ENCODE measurements around the gene GZMA.
"Not testable (repeated sequence)": the region's sequence is repeated elsewhere in the genome, so short reads cannot be mapped to it uniquely, and the experiment has no call there.

The GZMA gene

DNA sequence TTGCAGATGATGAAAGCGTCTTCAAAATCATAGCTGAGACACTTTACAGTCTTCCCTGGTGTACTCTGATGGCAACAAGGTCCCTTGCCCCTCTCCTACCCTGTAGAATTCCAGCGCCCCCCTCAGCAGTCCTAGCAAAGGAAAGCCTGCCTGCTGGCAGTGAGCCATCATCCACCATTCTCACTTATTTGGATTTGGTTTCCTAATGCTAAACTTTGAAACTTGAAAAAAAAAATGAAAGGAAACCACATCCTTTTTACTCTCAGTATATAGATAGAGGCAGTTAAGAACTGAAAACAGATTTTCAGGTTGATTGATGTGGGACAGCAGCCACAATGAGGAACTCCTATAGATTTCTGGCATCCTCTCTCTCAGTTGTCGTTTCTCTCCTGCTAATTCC, at the start of gene GZMA:
Gene GZMA, plus strand, starts transcription at position 299 of the 400 bp plus-strand sequence. Its CDS starts 37 bp downstream, at position 336.
- no peak for DNase-seq

DNA sequence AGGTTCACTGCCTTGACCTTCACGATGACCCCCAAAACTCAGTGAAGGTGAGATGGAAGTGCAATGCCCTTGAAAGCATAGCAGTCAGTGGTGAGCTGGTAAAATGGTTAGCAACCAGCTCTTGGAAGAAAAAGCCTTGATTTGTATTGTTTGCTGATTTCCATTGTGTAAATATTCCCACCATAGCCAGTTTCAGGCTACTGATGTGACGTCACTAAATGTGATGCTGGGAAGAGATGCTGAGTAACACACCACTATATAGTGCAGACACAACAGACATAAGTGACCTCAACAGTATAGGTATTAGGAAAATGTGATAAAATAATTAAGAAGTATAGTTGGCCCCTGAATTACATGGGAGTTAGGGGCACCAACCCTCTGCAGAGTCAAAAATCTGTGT, 47.3 kb upstream of the GZMA start:
- DNase-seq = no peak

DNA sequence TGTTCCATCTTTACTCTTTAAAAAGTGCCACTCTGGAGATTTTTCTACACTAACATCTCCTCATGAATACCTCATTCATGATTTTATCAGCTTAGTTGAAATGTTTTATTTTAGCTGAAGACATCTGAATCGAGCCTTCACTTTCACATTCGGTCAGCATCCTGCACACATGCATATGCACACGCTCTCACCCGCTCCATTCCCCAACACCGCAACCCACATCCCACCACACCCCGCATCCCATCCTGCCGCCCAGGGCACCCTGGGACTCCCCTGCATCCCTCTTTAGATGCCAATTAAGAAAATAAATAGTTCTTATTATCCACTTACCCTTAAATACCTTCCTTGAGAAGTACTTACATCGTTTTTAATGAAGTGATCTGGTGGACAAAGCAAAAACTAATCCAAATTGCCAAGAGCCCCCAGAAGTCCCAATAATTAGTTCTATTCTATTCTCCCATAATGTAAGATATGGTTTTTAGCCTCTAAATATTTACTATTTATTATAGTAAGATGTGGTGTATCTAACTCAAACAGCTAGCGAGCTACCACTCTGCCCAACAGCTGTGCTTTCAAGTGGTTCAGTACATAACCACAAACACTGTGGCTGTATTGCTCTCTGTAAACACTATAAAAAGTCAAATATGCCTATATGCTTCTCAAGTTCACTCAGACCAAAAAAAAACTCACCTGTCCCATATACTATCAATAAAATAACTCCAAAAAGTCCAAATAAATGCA, 40.2 kb upstream of the GZMA start:
- no peak for DNase-seq

DNA sequence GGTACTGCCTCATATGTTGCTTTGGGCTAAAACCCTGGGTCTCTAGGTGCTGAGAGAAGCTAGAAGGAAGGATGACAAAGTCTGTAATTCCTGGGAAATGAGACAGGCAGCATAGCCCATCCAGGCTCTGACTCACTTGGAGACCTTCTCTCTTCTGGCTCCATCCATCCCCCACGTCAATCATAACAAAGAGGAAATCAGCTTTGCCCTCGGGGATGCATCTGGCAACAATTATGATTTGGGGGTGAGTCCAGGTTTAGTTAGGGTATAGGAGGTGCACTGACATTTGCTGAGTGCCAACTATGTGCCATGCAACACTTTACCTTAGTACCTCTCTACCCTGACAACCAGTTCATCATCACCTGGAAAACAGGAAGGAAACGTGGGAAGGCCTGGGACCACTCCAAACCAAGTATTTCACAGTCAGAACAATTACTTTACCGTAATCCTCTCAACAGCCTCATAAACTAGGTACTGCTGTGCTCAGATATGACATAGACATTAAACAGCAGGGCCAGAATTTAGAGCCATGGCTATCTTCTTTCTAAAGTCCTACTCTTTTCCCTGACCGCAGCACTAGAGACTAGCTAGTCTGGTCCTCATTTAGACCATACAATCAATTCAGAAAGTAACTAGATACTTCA, 39.1 kb upstream of the GZMA start:
- no peak for DNase-seq

DNA sequence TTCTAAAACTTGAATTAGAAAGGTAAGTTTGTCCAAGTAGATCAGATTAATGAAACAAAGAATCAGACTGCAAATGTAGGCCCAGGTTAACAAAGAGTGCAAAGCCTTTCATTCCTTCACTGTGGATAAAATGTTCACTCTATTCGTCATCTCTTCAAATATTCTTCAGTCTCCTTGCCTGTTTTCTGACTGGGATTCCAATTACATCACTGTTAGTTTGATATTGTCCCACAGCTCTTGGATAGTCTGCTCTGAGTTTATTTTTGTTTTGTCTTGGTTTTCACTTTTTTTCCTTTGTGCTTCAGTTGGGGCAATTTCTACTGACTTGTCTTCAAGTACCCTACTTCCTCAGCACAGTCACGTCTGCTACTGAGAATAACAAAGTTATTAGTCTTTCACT, 38.5 kb upstream of the GZMA start:
- no peak for DNase-seq

DNA sequence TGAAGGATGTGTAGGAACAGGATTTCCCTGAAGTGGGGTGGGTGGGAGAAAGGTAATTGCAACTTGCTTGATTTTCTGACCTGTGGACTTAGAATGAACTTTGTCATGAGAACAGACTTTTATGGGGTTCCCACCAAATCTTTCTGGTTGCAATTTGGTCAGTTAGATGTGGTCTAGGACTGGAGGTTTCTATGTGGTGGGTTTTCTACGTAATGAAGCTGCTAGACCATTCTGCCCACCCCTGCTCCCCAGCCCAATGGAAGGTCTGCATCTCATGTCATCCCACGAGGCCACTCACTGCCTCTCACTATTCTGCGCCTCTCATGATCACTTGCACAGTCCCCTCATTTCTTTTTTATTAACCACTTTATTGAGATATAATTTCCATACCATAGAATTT, 37.9 kb upstream of the GZMA start:
- no peak for DNase-seq

DNA sequence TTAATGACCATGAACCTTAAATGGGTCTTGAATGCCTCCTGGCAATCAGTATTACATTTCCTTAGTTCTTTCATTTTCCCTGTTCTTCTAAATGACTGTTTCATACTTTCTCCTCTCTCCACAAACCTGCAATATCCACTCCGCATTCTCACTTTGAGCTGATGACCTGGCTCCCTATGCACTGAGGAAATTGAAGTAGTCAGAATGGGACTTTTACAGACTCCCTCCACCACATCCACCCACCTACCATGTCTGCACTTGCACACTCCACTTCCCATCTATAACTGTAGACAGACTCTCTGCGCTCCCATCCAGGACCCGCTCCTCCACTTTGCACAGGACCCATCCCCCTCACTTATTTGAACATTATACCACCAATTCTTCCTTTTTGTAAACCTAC, 36.2 kb upstream of the GZMA start:
- DNase-seq = no peak

DNA sequence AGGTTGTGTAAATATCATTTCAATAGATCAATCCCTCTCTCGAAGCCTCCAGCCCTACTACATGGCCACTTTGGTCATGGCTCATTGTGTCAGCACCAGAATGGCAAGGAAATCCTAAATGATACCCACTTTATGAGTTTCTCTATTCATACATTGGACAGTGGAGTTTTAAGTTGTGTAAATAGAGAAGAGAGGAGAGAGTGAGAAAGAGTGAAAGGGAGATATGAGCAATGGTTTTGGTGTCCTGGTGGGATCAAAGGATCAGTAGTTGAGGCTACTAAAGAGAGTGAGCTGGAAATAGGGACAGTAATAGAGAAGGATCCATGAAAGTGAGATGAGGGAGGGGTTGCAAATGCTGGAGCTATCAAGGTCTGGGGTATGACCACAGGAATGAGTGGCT, 31.5 kb upstream of the GZMA start:
- DNase-seq = no peak

DNA sequence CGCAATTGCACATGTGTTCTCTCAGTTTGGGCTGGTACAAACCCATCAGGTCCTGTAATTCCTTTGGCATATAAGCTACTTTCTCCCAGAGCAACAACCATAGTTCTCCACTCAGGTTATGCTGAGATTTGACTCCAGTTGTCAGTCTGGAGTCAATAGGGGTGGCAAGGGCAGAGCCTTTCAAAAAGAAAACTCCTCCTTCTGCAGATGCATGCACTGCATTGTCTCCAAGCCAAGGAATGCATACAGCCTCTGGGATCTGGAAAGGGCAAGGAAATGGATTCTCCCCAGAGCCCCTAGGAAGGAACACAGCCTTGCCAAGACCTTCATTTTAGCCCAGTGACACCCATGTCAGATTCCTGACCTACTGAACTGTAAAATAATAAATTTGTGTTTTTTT, 31.0 kb upstream of the GZMA start:
- no peak for DNase-seq

DNA sequence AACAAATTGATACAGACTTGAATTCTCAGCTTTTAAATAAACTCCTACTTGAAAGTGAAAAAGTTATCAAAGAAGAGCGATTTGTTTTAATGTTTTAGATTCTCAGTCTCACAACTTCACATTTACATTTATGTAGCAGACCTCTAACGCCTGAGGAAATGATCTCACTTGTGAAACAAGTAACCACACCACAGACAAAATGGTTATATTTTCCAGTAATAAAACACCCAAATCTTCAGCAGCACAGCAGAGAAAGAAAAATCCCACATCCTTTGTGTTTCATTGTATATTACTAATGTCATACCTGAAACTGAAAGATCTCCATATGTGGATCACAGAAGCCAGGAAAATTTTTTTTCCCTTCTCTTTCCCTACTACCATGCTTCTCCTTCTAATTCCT, 29.8 kb upstream of the GZMA start:
- DNase-seq = no peak

DNA sequence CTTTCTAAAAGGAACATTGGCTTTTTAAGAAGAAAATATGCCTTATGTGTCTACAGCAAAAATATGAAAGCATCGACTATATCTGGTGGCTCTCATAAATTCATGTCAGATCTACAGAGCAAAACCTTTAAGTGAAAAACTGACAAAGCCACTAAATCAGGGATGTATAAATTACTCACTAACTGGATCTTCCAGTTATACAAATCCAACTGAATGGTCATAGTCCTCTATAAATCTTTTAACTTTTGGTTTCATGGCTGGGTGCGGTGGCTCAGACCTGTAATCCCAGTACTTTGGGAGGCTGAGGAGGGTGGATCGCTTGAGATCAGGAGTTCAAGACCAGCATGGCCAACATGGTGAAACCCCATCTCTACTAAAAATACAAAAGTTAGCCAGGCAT, 29.2 kb upstream of the GZMA start:
- DNase-seq = no peak

DNA sequence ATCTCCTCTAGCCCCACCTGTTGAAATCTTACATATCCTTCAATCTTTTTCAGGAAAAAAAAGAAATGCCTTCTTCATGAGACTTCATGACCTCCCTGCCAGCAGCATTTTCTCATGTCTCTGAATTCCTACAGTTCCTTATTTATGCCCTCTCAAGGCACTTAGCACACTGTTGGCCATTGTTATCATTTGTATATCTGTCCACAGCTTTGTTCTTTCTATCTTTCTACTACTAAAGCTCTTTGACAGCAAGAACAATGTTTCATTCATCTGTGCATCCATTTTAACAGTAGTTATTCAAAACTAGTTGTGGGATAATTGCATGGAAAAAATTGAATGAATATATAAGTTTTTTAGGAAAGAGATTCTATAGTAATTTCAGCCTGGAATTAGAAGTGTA, 20.9 kb upstream of the GZMA start:
- no peak for DNase-seq

DNA sequence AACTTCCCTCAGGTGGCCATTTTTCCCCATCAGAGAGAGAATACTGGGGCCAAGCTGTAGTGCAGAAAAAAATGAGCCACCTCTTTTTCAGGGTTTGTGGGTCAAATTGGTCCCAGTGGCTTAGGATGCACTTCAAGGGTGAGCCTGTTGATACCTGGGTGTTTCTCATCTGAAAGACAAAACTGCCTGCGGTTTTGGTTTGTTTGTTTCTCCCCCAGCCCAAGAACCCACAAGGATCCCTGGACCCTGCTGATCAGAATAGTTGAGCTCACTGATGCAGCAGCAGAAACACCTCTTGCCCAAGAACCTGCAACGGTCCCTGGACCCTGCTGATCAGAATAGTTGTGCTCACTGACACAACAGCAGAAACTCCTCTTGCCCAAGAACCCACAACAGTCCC, 13.1 kb upstream of the GZMA start:
- DNase-seq = not testable (repeated sequence)

DNA sequence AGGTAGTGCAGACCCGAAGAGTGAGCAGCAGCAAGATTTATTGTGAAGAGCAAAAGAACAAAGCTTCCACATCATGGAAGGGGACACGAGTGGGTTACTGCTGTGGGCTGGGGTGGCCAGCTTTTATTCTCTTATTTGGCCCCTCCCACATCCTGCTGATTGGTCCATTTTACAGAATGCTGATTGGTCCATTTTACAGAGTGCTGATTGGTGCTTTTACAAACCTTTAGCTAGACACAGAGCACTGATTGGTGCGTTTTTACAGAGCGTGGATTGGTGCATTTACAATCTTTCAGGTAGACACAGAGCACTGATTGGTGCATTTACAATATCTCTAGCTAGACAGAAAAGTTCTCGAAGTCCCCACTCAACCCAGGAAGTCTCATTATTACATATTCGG, 11.4 kb upstream of the GZMA start:
- not testable (repeated sequence) for DNase-seq

DNA sequence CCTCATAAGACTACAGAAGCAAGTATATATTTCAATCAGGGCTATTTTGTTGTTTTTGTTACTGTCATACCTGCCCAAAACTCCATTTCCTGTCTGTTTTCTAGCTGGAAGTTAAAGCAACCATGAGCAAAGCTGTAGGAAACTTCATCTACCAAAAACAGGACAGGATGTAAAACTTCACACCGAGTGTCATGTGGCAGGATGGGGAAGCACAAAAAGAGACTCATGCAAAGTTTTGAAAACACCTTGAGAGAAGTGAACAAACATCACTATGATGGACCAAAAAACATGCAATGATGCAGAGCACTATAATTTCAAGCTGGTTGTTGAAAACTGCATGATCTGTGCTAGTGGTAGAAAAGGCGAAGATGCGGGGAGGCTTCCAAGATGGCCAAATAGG, 6.3 kb upstream of the GZMA start:
- DNase-seq = no peak

DNA sequence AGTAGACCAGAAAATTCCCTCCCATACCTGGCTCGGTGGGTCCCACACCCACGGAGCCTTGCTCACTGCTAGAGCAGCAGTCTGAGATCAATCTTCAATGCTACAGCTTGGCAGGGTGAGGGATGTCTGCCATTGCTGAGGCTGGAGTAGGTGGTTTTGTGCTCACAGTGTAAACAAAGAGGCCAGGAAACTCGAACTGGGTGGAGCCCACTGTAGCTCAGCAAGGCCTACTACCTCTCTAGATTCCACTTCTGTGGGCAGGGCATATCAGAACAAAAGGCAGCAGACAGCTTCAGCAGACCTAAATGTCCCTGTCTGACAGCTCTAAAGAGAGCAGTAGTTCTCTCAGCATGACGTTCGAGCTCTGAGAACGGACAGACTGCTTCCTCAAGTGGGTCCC, 5.6 kb upstream of the GZMA start:
- DNase-seq = no peak

DNA sequence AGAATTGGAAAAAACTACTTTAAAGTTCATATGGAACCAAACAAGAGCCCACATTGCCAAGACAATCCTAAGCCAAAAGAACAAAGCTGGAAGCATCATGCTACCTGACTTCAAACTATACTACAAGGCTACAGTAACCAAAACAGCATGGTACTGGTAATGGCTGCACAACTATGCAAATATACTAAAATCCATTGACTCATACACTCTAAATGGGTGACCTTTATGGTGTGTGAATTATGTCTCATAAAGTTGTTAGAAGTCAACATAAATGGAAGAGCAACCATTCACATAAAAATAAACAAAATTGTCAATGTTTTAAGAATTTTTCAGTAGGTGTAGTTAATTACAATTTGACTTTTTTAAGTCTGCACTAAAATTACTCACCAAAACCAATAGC, 1.3 kb upstream of the GZMA start:
- DNase-seq = not testable (repeated sequence)

DNA sequence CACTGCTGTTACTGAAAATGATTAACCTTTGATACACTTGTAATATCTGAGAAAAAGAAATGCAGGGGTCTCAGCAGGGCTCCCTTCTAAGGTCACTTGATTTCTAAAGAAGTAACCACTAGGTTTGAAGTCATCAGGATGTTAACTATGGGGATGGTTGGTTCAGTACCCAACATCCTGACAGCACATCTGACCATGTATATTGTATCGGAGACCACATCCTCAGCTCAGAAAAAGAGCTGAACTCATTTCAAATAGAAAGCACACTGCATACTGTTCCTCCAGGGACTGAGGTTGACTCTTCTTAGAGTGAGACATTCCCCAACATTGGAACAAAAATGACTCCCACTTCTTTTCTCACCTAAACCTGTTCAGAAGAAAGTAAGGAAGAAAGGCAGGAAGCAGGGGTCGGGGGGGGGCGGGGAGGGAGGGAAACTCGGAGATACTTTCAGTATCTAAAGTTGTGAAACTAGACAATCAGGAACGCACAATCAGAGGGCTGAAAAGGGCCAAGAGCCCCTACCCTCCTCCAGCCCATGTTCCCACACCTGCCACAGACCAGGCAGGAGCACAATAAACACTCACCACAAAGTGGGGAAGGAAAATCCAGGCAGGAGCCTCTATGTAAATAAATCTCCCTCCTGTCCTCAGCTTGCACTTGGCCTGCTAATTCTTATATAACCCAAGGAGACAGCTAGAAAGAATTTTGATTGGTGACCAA, 730 bp upstream of the GZMA start:
- DNase-seq = no peak

DNA sequence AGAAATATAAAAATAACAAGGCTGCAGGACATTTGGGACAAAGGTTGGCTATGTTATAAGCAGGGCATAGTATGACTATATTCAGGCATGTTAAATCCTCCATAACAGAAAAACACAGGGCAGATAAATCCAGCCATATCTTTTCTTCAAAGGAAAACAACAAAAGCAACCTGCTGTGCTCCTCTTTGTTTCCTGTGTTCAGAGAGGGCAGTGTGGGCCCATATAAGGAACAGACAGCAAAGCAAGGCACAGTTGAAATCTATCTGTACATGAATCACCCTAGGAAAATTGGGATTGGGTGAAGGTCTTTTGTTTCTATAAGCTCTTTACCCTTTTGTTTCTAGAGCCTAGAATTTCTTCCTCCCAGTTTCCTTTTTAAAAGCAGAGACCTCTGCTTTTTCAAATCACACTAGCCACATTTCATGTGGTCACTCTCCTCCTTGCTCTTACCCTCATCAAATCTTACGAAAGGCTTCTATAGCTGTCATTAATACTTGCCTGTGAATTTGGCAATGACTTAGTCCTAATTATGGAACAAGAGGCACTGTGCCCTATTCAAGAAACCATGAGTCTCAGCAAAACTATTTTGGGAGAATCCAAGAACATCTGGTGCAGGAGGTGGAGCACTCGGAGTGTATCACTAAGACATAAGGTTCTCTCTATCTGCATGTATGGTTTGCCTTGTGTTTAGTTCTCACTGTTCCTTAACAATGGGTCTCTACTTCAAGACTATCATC, 1.8 kb downstream of the GZMA start:
- no peak for DNase-seq

DNA sequence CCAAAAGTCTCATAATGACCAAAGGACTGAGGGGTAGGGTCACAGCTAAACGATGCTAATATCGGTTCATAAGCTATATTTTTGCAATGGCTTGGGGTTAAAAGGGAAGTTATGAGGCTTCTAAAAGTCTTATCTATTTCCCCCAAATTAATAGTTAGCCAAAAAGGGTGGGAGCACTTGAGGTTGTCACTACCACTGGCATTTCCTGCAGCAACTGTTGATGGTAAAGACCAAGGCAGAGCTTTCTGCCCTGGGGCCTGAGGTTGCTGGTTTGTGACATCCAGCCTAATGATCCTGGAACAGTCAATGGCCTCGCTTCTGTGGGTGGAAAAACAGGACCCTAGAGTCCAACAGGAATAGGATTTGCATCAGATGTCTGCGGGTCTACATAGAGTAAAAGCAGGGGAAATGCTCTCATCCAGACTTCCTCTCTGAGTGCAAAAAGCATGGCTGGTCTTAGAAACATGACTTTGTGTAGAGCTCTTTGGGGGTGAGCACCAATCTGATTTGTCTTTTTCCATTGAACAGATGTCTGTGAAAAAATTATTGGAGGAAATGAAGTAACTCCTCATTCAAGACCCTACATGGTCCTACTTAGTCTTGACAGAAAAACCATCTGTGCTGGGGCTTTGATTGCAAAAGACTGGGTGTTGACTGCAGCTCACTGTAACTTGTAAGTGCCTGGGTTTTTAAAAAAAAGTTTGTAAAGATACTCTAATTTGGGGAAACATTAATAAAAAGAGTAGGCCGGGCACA, 2.7 kb downstream of the GZMA start:
- no peak for DNase-seq

DNA sequence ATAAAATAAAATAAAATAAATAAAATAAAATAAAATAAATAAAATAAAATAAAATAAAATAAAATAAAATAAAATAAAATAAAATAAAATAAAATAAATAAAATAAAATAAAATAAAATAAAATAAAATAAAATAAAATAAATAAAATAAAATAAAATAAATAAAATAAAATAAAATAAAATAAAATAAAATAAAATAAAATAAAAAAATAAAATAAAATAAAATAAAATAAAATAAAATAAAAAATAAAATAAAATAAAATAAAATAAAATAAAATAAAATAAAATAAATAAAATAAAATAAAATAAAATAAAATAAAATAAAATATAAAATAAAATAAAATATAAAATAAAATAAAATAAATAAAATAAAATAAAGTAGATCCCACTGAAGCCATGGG, 3.5 kb downstream of the GZMA start:
- not testable (repeated sequence) for DNase-seq

DNA sequence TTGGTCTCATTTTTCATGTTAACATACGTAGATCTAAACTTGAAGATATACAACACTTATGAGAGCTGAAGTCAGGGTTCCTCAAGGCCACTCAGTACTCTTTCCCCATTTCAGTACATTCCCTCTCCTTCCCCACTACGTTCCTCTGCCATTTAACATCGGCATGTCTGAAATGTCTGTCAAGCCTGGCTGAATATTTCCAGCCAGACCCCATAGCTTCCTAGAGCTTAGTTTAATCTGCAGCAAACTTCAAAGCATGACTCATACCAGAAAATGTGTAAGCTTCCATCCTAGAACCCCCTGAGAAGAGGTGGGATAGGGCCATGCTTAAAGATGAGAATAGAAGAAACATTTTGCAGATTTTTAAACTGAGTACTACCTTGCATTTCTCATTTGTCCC, 6.2 kb downstream of the GZMA start:
- DNase-seq = no peak

DNA sequence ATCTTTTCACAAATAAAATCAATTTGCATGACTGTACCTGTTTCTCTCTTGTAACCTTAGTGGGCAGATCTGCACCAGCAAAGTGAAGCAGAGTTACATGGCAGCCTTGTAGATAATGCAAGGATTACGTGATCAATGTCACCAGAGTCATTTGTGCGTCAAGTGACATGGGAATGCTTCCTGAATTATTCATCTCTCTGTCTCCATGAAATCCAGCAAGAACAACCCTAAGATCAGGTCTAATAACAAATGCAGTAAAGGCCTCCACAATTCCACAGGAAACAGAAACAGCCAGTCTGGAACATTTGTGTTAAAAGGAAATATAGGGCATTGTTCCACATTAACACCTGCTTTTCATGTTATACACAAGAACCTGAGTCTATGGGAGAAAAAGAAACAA, 7.8 kb downstream of the GZMA start:
- no peak for DNase-seq
